IPS-18c (cell line): ENCODE results near the gene ZFHX3.
"Not testable (repeated sequence)": the region's sequence is repeated elsewhere in the genome, so short reads cannot be mapped to it uniquely, and the experiment has no call there.

Experiments
- H3K4me3 ChIP-seq: 2 replicates; pipeline ENCODE4 v1.7.0; 2013; ENCODE audit warnings: low read depth, mild to moderate bottlenecking, low read length, moderate library complexity; ENCODE audit not compliant: insufficient read depth
- H3K9me3 ChIP-seq: one replicate; pipeline ENCODE4 v1.6.1; 2013; ENCODE audit warnings: mild to moderate bottlenecking, low read length, moderate library complexity; ENCODE audit not compliant: control insufficient read depth, insufficient read depth

Gene ZFHX3, protein sequence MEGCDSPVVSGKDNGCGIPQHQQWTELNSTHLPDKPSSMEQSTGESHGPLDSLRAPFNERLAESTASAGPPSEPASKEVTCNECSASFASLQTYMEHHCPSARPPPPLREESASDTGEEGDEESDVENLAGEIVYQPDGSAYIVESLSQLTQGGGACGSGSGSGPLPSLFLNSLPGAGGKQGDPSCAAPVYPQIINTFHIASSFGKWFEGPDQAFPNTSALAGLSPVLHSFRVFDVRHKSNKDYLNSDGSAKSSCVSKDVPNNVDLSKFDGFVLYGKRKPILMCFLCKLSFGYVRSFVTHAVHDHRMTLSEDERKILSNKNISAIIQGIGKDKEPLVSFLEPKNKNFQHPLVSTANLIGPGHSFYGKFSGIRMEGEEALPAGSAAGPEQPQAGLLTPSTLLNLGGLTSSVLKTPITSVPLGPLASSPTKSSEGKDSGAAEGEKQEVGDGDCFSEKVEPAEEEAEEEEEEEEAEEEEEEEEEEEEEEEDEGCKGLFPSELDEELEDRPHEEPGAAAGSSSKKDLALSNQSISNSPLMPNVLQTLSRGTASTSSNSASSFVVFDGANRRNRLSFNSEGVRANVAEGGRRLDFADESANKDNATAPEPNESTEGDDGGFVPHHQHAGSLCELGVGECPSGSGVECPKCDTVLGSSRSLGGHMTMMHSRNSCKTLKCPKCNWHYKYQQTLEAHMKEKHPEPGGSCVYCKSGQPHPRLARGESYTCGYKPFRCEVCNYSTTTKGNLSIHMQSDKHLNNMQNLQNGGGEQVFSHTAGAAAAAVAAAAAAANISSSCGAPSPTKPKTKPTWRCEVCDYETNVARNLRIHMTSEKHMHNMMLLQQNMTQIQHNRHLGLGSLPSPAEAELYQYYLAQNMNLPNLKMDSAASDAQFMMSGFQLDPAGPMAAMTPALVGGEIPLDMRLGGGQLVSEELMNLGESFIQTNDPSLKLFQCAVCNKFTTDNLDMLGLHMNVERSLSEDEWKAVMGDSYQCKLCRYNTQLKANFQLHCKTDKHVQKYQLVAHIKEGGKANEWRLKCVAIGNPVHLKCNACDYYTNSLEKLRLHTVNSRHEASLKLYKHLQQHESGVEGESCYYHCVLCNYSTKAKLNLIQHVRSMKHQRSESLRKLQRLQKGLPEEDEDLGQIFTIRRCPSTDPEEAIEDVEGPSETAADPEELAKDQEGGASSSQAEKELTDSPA (N-terminal part only)

DNA sequence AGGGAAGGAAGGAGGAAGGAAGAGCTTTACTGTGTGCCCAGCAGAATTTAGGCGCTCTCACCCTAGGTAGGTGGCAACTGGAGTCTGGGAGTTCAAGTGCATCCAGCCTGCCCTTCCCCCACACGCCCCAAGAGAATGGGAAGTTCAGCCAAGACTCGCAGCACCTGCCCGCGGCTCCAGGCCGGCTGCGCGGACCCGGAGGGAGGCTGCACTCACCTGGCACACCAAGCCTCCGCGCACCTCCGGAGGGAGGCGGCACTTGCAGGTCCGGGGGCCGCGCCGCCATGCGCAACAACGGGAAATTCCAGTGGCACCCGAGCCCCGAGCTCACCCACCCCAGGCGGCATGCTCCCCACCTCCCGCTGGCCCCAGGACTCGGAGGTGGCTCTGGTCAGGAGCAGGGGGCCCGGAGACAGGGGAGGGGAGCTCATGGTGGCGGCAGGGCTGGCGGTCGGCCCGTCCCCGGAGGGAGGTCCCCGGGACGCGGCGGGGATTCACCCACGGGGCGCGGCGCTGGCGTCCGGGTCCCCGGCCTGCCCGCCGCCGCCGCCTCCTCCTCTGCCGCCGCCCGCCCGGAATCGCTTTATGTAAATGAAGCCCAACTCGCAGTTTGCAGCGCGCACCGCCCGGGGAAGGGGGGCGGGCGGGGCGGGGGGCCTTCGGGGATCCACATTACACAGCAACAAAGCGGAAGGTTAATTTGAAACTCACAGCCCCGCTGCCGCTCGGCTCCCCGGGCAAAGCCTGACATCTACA, at the start of gene ZFHX3:
Gene ZFHX3 (minus strand): TSS at position 593 of the 756 bp plus-strand sequence. CDS start 87,983 bp downstream, outside the sequence.
- H3K9me3 ChIP-seq: no peaks in the 10 kb centered on the region
- H3K4me3 ChIP-seq: peak within 1 kb of the TSS; percentile 58

DNA sequence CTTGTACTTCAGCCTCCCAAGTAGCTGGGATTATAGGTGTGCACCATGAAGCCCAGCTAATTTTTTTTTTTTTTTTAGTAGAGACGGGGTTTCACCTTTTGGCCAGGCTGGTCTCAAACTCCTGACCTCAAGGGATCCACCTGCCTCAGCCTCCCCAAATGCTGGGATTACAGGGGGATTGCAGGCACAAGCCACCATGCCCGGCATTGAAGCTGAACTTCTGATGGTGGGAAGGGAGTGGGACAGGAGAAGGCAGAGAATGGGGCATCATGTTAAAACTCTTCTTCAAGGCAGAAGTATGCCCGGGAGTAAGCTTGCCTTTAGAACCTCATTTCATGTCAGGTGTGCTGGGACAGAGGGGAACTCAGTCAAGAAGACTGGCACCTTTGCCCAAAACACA, 48.6 kb upstream of the ZFHX3 start:
- no peaks in the 10 kb centered on the region for H3K9me3 ChIP-seq
- H3K4me3 ChIP-seq: no peak overlapping the region

DNA sequence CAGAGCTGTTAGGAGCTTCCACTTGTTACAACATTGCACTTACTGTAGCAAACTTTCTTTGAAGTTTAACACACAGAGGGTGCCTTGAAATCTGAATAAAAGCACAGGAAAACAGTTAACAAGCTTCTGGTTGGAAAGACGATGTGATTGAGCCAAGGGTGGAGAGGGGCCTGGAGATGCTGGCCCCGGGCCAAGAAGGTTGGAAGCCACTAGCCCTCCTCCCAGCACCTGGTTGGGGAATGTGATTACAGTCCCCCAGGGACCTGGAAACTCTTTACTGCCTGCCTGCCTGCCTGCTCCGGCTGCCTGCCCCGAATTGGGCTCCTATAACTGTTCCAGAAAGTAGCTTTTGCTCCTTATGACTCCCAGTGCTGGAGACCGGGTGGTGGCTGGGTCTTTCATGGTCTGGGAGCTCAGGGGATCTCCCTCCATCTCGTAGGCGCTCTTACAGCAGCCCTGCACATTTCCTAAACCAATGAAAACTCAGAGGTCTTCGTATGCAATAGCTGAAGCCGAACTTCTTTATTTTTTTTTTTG, 48.0 kb upstream of the ZFHX3 start:
- no peak overlapping the region for H3K4me3 ChIP-seq
- H3K9me3 ChIP-seq: no peaks in the 10 kb centered on the region

DNA sequence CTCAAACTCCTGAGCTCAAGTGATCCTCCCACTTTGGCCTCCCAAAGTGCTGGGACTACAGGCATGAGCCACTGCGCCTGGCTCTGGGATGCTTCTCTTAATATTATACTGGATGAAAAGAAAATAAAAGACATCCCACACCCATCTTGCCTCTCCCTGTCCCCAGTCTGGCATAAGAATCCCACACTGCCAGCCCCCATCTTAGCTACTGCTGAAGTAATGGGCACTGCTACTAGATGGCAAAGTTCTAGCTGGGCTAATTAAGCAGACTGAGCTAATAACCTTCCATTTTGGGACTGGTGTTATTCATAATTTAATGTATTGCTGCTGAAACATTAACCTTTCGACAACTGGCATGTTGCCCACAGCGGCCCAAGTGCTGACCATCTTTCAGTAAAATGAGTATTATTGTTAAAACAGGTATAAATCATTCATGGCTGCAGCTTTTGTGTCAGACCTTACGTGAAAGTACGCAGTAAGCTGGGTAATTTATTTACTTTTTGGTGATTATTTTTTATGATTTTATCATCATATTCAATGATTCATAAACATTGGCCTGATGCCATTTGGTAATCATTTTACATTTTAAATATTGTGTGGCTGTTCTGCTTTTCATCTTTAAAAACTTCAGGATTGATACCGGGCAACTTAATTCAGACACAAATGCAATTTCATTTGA, 47.4 kb upstream of the ZFHX3 start:
- Histone ChIP-seq H3K4me3 (no peak overlapping the region), H3K9me3 (no peaks in the 10 kb centered on the region)

DNA sequence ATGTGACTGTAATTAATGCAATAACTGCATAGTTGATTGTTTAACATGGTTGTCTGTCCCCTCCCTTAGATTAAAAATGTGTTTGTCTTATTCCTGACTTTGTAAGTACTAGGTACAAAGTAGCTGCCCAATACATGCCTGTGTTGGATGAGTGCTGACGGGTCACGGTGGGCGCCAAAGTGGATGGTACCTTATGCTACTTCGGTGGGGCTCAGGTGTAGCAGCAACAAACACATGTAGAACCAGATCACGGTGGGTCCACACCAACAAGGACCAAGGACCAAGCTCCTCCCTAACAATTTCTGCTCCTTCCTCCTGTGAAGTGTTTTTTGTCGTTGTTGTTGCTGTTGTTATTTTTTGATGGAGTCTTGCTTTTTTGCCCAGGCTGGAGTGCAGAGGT, 46.4 kb upstream of the ZFHX3 start:
- H3K9me3 ChIP-seq: no peaks in the 10 kb centered on the region
- H3K4me3 ChIP-seq: no peak overlapping the region

DNA sequence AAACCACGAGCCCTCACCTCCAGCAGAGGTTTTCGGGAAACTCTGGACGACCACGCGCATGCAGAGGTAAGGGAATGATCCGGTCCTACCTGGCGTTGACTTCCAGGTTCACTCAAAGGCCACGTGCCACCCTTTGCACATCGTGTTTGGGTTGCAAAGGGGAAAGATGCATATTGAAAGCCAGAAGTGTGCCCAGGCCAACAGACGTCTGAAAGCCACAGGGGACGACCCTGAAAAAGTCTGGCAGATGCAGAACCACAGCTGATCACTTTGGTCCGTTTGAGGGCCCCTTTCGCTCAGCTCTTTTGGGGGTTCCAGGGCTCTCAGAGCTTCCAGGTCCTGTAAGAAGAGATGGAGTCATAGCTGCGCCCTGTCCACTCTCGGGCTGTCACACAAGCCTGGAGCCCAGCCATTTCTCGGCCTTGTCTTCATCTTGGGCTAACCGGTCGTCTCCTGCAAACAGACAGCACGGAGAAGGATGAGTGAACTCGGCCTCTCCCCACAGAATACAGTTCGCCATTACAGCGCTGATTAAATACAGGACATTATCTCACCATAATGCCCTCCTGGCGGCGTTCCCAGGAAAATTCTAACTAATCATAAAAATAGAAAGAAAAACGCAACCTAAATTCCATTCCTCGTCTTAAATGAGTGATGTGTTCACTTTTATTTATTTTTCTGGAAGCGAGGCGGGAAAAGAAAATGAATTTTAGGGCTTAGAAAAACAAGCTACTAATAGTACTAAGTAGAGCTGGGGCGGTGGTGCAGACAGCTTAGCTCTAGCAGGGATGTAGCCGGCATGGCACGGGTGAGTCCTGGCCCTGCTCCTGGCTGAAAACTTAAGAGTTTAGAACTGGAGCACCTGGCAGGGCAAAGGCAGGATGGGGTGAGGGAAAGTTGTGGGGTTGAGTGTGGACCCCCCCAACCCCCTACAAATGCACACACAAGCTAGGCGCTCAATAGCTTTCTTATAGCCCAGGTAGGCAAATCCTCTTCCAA, 45.5 kb upstream of the ZFHX3 start:
- Histone ChIP-seq H3K4me3 (no peak overlapping the region), H3K9me3 (no peaks in the 10 kb centered on the region)

DNA sequence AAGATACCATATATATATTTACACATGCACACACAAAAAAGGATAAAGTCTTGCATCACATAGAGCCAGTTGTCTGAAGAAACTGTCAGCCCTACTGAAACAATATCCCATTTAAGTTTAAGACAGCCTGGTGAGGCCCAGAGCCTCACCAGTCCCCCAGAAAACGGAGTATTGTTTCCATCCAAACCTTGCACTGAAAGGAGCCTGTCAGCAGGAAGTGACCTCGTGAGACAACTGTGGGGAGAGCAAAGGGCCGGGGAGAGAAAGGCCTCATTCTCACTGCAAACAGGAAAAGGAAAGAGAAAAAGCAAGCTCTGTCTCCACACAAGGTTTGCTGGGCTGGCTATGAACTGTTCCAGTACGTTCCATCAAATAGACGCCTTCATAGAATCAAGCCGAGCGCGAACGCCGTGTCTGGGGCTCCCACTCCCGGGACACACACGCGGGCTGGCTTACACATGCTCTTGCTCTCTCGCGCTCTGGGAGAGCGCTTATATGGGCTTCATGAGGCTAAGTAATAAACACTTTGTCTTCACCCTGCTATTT, 44.4 kb upstream of the ZFHX3 start:
- H3K4me3 ChIP-seq: no peak overlapping the region
- no peaks in the 10 kb centered on the region for H3K9me3 ChIP-seq

DNA sequence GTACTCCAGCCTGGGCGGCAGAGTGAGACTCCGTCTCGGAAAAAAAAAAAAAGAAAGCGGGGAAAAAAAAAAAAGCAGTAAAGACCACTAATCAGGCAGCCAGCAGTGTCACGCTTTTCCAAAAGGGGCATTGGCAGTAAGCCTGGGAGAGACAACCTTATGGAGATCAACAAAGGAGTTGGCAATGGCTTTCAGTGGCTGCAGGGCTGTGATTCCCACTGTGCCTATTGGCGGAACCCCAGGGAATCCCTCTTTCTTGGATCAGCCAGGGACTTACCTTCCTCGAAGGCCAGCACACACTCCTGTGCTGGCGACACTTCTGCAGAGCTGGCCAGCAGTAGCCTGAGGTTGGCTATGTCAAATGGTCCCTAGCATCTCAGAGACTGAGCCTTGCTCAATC, 43.2 kb upstream of the ZFHX3 start:
- H3K4me3 ChIP-seq: no peak overlapping the region
- no peaks in the 10 kb centered on the region for H3K9me3 ChIP-seq

DNA sequence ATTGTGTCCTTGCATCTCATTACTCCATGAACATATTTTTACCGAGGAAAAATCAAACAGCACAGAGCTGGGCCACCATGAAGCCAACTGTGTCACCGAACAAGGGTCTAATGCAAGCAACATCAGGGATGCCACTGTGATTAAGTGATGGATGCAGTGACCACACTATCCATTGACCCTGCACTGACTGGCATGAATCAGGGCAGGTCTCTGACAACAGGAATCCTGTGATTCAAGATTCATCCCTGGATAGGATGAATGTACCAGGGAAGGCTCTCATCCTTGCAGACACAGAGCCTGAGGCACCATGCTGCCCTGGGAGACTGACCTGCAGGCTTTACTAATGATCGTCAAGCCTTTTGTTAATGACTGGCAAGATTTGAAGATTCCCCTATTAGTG, 41.5 kb upstream of the ZFHX3 start:
- no peaks in the 10 kb centered on the region for H3K9me3 ChIP-seq

DNA sequence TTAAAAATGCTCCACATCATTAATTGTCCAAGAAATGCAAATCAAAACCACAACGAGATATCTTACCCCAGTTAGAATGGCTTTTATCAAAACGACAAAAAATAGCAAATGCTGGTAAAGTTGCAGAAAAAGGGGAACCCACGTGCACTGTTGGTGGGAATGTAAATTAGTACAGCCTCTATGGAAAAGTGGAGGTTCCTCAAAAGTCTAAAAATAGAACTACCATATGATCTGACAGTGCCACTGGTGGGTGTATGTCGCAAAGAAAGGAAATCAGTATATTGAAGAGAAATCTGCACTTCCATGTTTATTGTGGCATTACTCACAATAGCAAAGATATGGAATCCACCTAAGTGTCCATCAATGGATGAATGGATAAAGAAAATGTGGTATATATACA, 38.2 kb upstream of the ZFHX3 start:
- no peaks in the 10 kb centered on the region for H3K9me3 ChIP-seq
- no peak overlapping the region for H3K4me3 ChIP-seq

More for the DNA sequence above, 41.5 kb upstream of the ZFHX3 start:
- no peak overlapping the region for H3K4me3 ChIP-seq

DNA sequence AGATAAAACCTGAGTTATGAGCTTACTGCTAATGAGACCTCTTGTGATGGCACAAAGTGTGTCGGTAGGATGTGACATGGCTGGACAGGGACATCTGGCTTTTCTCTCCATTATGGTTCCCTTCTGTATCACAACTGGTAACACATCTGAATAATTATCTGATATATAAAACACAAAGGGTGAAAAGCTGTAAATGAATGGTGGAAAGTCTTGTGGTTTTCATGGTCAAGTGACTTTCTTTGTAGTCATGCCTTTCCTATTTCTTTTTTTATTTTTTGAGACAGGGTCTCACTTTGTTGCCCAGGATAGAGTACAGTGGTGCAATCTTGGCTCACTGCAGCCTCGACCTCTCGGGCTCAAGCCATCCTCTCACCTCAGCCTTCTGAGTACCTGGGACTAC, 35.3 kb upstream of the ZFHX3 start:
- H3K4me3 ChIP-seq: no peak overlapping the region
- no peaks in the 10 kb centered on the region for H3K9me3 ChIP-seq

DNA sequence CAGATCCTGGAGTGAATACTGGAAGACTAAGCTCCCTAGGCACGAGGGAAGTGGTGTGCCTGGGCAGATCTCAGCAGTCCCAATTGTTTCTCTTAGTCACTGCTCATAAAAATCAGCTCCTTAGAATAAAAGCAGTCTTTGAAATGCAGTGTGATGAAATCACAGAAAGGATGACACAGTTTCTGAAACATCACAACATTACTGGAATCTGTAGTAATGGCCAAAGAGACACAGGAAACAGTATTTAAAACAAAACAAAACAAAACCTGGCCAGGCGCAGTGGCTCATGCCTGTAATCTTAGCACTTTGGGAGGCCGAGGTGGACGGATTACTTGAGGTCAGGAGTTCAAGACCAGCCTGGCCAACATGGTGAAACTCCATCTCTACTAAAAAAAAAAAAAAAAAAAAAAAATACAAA, 34.7 kb upstream of the ZFHX3 start:
- not testable (repeated sequence) for H3K4me3 ChIP-seq, H3K9me3 ChIP-seq

DNA sequence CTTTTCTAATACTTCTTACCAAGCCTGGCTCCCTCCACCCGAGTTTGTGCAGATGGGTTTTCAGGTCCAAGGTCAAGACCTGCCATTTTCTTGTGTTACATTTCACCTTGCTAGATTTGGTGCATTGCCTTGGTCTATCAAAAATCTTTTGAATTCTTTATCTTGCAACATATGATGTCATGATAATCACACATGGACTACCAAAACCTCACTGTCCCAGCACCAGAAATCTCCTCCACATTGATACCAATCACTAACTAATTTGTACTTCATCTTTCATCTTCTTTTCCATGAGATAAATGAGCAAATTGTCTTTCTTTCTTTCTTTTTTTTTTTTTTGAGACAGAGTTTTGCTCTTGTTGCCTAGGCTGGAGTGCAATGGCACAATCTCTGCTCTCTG, 33.0 kb upstream of the ZFHX3 start:
- Histone ChIP-seq H3K9me3 (no peaks in the 10 kb centered on the region), H3K4me3 (no peak overlapping the region)

DNA sequence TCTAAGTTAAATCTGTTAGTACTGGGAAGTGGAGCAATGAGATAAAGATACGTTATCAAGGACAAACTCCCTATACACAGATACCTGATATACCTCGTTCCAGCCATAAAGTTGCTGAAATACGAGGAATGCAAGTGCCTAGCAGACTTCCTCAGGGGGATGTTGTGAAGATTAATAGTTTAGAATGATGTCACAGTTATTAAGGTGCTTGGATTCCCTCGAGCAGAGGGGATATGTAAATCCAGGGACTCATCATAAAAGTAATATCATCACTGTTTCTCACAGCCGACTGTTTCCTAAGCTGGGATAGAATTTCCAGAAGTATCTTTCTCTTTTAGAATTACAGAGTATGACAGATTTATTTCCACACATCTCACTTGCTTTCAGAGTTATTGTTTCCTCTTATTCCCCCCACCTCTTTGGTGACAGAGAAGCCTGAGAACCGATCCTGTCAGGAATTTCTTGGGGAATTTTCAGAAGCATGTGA, 28.4 kb upstream of the ZFHX3 start:
- peaks cover 3% of the 10 kb centered on the region for H3K9me3 ChIP-seq

DNA sequence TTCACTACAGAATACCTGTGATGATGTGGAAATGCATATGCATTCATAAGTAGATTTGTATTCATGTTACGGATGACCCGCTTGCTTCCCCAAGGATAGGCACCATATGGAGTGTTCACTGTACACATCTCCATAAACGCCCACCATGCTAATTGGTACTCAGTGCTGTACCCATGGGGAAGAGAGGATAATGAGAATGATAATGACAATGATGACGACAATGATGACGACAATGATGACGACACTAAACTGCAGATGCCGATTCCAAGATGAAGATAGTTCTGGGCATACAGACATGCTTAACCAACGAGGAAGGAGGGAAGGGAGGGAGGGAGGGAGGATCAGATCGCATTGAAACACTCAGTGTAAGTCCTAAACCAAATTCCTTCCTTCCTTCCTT, 26.5 kb upstream of the ZFHX3 start:
- H3K4me3 ChIP-seq: no peak overlapping the region
- peaks cover 3% of the 10 kb centered on the region for H3K9me3 ChIP-seq

More for the DNA sequence above, 28.4 kb upstream of the ZFHX3 start:
- H3K4me3 ChIP-seq: no peak overlapping the region
